Mesothelial cell of epicardium (in vitro differentiated cells): ENCODE data around the gene FGF12. TPM values are rescaled to one million over a fixed set of nuclear protein-coding genes. Genes with fewer than 3 reads are reported as not detected.

Experiments used
- DNase-seq, 2 experiments: peaks; one replicate each; pipeline ENCODE4 v3.0.0; 2021; ENCODE audit warnings: low spot score in 2 of 2; ENCODE audit not compliant: unreplicated experiment in 2 of 2
- H3K27ac Mint-ChIP-seq: 2 replicates; pipeline ENCODE4 v1.8.0; 2021; ENCODE audit warnings: mixed read lengths
- H3K27me3 Mint-ChIP-seq: 2 replicates; pipeline ENCODE4 v1.8.0; 2021; ENCODE audit warnings: low read depth, mixed read lengths
- H3K36me3 Mint-ChIP-seq: 2 replicates; pipeline ENCODE4 v1.8.0; 2021; ENCODE audit warnings: mixed read lengths
- H3K4me1 Mint-ChIP-seq: 2 replicates; pipeline ENCODE4 v1.8.0; 2021; ENCODE audit warnings: mixed read lengths
- H3K4me3 Mint-ChIP-seq: 2 replicates; pipeline ENCODE4 v1.8.0; 2021; ENCODE audit warnings: mild to moderate bottlenecking, moderate library complexity, mixed read lengths
- H3K9me3 Mint-ChIP-seq: 2 replicates; pipeline ENCODE4 v1.8.0; 2021; ENCODE audit warnings: mixed read lengths
- total RNA-seq: library from RNA; stranded (reverse); gene quantifications from 3 replicates; pipeline ENCODE4 v1.2.1, GENCODE V29; 2021
- TF ChIP-seq, protein P1 (sequence below): fragments of 200-600 bp; sonication (generic); IDR thresholded peaks from one replicate; pipeline ENCODE4 v1.5.0; 2021; ENCODE audit warnings: antibody characterized with exemption; ENCODE audit not compliant: unreplicated experiment

Gene FGF12
- total RNA-seq, 1 donor from 2014 or later = 1.0 TPM

DNA sequence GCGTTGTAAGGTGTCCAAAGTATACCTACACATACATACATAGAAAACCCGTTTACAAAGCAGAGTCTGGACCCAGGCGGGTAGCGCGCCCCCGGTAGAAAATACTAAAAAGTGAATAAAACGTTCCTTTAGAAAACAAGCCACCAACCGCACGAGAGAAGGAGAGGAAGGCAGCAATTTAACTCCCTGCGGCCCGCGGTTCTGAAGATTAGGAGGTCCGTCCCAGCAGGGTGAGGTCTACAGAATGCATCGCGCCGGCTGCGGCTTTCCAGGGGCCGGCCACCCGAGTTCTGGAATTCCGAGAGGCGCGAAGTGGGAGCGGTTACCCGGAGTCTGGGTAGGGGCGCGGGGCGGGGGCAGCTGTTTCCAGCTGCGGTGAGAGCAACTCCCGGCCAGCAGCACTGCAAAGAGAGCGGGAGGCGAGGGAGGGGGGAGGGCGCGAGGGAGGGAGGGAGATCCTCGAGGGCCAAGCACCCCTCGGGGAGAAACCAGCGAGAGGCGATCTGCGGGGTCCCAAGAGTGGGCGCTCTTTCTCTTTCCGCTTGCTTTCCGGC, 318.6 kb downstream of the FGF12 start:
- H3K27ac Mint-ChIP-seq = no peak overlapping the region
- peak in 1 of 2 experiments; percentile 43 for DNase-seq
- H3K4me1 Mint-ChIP-seq = peaks cover 9% of the 10 kb centered on the region
- TF ChIP-seq, protein P1, sequence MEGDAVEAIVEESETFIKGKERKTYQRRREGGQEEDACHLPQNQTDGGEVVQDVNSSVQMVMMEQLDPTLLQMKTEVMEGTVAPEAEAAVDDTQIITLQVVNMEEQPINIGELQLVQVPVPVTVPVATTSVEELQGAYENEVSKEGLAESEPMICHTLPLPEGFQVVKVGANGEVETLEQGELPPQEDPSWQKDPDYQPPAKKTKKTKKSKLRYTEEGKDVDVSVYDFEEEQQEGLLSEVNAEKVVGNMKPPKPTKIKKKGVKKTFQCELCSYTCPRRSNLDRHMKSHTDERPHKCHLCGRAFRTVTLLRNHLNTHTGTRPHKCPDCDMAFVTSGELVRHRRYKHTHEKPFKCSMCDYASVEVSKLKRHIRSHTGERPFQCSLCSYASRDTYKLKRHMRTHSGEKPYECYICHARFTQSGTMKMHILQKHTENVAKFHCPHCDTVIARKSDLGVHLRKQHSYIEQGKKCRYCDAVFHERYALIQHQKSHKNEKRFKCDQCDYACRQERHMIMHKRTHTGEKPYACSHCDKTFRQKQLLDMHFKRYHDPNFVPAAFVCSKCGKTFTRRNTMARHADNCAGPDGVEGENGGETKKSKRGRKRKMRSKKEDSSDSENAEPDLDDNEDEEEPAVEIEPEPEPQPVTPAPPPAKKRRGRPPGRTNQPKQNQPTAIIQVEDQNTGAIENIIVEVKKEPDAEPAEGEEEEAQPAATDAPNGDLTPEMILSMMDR = no peak
- H3K27me3 Mint-ChIP-seq = peaks cover 80% of the 10 kb centered on the region
- no peaks in the 10 kb centered on the region for H3K36me3 Mint-ChIP-seq
- no peaks in the 10 kb centered on the region for H3K9me3 Mint-ChIP-seq
- peak overlapping the region; percentile 82 for H3K4me3 Mint-ChIP-seq

- TF ChIP-seq, protein P1 = no peak
- Mint-ChIP-seq H3K36me3 (no peaks in the 10 kb centered on the region), H3K27me3 (peaks cover 77% of the 10 kb centered on the region), H3K27ac (no peak overlapping the region), H3K9me3 (no peaks in the 10 kb centered on the region), H3K4me3 (peak overlapping the region; percentile 82), H3K4me1 (peaks cover 9% of the 10 kb centered on the region)
- peak; percentile 34 to 54 for DNase-seq
Observed at GRCh38 chr3:192408007-192408646, 319.2 kb downstream of the FGF12 start.

DNA sequence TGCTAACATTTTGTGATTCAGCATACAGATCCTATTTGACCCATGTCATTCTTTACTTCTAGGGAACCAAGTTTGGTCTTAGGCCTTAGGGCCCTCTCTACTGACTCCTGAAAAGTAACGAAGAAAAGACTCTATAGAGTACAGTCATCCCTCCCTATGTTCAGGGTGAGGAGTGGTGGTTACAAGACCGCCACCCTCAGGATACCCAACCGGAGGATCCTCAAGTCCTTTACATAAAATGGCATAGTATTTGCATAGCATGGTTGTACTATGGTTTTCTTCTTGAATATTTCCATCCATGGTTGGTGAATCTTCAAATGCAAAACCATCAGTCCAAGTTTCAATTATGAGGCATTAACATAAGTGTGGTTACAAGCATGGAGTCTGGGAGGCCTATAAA, 327.6 kb downstream of the FGF12 start:
- TF ChIP-seq, protein P1 = no peak
- H3K27ac Mint-ChIP-seq = no peak overlapping the region
- no peaks in the 10 kb centered on the region for H3K36me3 Mint-ChIP-seq
- no peaks in the 10 kb centered on the region for H3K9me3 Mint-ChIP-seq
- H3K4me1 Mint-ChIP-seq = peaks cover 5% of the 10 kb centered on the region
- no peak overlapping the region for H3K4me3 Mint-ChIP-seq
- H3K27me3 Mint-ChIP-seq = peaks cover 12% of the 10 kb centered on the region
- no peak for DNase-seq

DNA sequence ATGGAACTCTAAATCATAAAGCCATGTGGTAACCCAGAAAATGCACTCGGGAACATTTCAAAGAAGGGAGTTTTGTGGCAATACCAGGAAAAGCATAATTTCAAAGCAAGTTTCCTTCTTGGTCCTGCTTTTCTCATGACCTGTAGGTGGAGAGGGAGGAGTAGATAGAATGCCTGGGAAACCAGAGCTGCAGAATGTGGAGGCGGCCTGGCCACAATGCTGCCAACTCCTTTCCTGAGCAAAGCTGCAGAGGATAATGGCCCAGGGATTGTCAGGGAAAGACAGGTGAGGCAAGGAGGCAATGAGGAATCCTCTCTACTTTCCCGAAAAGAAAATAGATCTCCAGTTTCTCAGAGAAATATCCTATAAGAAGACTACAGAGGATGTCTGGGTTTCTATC, 330.3 kb downstream of the FGF12 start:
- H3K4me1 Mint-ChIP-seq = peaks cover 5% of the 10 kb centered on the region
- no peaks in the 10 kb centered on the region for H3K36me3 Mint-ChIP-seq
- TF ChIP-seq, protein P1 = no peak
- DNase-seq = no peak
- H3K27ac Mint-ChIP-seq = no peak overlapping the region
- H3K9me3 Mint-ChIP-seq = no peaks in the 10 kb centered on the region
- peaks cover 7% of the 10 kb centered on the region for H3K27me3 Mint-ChIP-seq
- no peak overlapping the region for H3K4me3 Mint-ChIP-seq

- Mint-ChIP-seq H3K27ac (no peak overlapping the region), H3K9me3 (no peaks in the 10 kb centered on the region), H3K4me3 (no peak overlapping the region), H3K4me1 (peaks cover 5% of the 10 kb centered on the region), H3K36me3 (no peaks in the 10 kb centered on the region), H3K27me3 (peaks cover 3% of the 10 kb centered on the region)
- TF ChIP-seq, protein P1 = no peak
- DNase-seq = no peak
Observed at GRCh38 chr3:192395506-192395905, 331.8 kb downstream of the FGF12 start.
